Loucy (cell line): ENCODE measurements around the gene KCNQ5.
"Not testable (repeated sequence)": the region's sequence is repeated elsewhere in the genome, so short reads cannot be mapped to it uniquely, and the experiment has no call there.

ENCODE experiments used
- EZH2phosphoT487 ChIP-seq: fragments of 200-600 bp; IDR thresholded peaks from 2 replicates; pipeline ENCODE4 v1.6.1; 2018; ENCODE audit warnings: antibody characterized with exemption, mild to moderate bottlenecking, moderate library complexity, borderline replicate concordance
- TF ChIP-seq, protein P1 (sequence below): fragments of 200-600 bp; sonication (generic); conservative IDR thresholded peaks from 2 replicates; pipeline ENCODE4 v1.5.1; 2014; ENCODE audit warnings: mild to moderate bottlenecking, antibody characterized with exemption, low read length

DNA sequence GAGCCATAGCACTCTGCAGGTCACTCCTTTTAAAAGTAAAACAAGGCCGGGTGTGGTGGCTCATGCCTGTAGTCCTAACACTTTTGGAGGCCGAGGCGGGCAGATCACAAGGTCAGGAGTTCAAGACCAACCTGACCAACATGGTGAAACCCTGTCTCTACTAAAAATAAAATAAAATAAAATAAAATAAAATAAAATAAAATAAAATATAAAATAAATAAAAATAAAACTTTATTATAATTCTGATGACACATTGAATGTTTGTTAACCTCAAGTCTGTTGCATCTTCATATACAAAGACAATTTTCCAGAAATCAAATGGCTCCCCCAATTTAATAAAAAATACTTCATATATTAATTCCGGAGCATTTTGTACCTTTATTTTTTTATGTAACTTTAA, 571.4 kb downstream of the KCNQ5 start:
- TF ChIP-seq, protein P1, sequence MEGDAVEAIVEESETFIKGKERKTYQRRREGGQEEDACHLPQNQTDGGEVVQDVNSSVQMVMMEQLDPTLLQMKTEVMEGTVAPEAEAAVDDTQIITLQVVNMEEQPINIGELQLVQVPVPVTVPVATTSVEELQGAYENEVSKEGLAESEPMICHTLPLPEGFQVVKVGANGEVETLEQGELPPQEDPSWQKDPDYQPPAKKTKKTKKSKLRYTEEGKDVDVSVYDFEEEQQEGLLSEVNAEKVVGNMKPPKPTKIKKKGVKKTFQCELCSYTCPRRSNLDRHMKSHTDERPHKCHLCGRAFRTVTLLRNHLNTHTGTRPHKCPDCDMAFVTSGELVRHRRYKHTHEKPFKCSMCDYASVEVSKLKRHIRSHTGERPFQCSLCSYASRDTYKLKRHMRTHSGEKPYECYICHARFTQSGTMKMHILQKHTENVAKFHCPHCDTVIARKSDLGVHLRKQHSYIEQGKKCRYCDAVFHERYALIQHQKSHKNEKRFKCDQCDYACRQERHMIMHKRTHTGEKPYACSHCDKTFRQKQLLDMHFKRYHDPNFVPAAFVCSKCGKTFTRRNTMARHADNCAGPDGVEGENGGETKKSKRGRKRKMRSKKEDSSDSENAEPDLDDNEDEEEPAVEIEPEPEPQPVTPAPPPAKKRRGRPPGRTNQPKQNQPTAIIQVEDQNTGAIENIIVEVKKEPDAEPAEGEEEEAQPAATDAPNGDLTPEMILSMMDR: not testable (repeated sequence)
- TF ChIP-seq EZH2phosphoT487: not testable (repeated sequence)
